K562 (cell line): ENCODE data around the gene LLPH. TPM values are rescaled to one million over a fixed set of nuclear protein-coding genes. Genes with fewer than 3 reads are reported as not detected.

Experiments
- ATAC-seq: fragments of 200-7000 bp; cut with Tn5 transposase; 3 replicates; pipeline ENCODE4 v1.9.1; 2020; ENCODE audit warnings: moderate library complexity
- BruUV-seq: library from RNA; stranded (reverse); fragments of 400-500 nt; replicated peaks from 2 replicates; lab custom pipeline; 2021; lab: Mats Ljungman, UMichigan
- CTCF ChIA-PET: fragments of 300-600 bp; formaldehyde crosslinking; extraction: SDS; loops from one replicate; lab custom pipeline; 2021; ENCODE audit warnings: low intra/inter-chr PET ratio; lab: Yijun Ruan, JAX
- POLR2A ChIA-PET: fragments of 300-600, 350-650 bp; sonication (Branson Sonifier 250); formaldehyde crosslinking; extraction: SDS; loops from one replicate; lab custom pipeline; 2021; ENCODE audit warnings: antibody characterized with exemption, inconsistent platforms; lab: Yijun Ruan, JAX
- DNase-seq, 4 experiments: peaks; one replicate each; pipeline versions ENCODE4 v3.0.0 to v3.0.0-alpha.2; 2011 to 2018; ENCODE audit warnings: low spot score in 3 of 4, mixed read lengths in 3 of 4; ENCODE audit errors: extremely low read depth in 1 of 4
- FAIRE-seq: peaks from 2 replicates; lab custom pipeline; 2011; peaks lifted over from hg19 to GRCh38; lab: Jason Lieb, UNC
- H2AFZ ChIP-seq: 2 replicates; pipeline ENCODE4 v1.6.0; 2011; ENCODE audit warnings: low read depth, low read length, control low read depth, inconsistent platforms
- H3K27ac ChIP-seq: fragments of 200-600 bp; 3 replicates; pipeline ENCODE4 v1.8.0; 2011; ENCODE audit warnings: low read depth, mild to moderate bottlenecking, control low read depth, inconsistent platforms, low read length, moderate library complexity, mixed read lengths; ENCODE audit errors: extremely low read depth
- H3K27me3 ChIP-seq, 2 experiments: fragments of 300-600 bp in 1 of 2; 2 replicates in 1 of 2; 3 replicates in 1 of 2; pipeline versions ENCODE4 v1.6.0 to v1.8.0; 2011; ENCODE audit warnings: inconsistent platforms in 2 of 2, low read length in 2 of 2, mild to moderate bottlenecking in 1 of 2, mixed read lengths in 1 of 2, moderate library complexity in 1 of 2; ENCODE audit not compliant: control insufficient read depth in 2 of 2, insufficient read depth in 2 of 2
- H3K36me3 ChIP-seq: fragments of 300-600 bp; 3 replicates; pipeline ENCODE4 v1.8.0; 2011; ENCODE audit warnings: mild to moderate bottlenecking, low read length, inconsistent platforms; ENCODE audit not compliant: control insufficient read depth, insufficient read depth
- H3K4me1 ChIP-seq, 2 experiments: fragments of 200-600 bp in 1 of 2; replicated peaks in 1 of 2; 2 replicates in 1 of 2; 3 replicates in 1 of 2; pipeline versions ENCODE4 v1.5.1 to v1.8.0; 2011; ENCODE audit warnings: inconsistent platforms in 2 of 2, low read length in 2 of 2, mild to moderate bottlenecking in 1 of 2, mixed read lengths in 1 of 2, moderate library complexity in 1 of 2; ENCODE audit not compliant: control insufficient read depth in 2 of 2, insufficient read depth in 2 of 2
- H3K4me2 ChIP-seq: 2 replicates; pipeline ENCODE4 v1.6.1; 2011; ENCODE audit warnings: low read length, control low read depth, inconsistent platforms, mixed read lengths; ENCODE audit not compliant: insufficient read depth
- H3K4me3 ChIP-seq: fragments of 200-600 bp; sonication (generic), shearing (Covaris generic); 2 replicates; pipeline ENCODE4 v1.5.1; 2016; ENCODE audit warnings: control low read depth, inconsistent platforms
- H3K79me2 ChIP-seq: fragments of 200-600 bp; 3 replicates; pipeline ENCODE4 v1.8.0; 2011; ENCODE audit warnings: low read length, inconsistent platforms; ENCODE audit not compliant: control insufficient read depth, insufficient read depth
- H3K9ac ChIP-seq, 2 experiments: 2 replicates each; pipeline versions ENCODE4 v1.6.0 to v1.6.1; 2011; ENCODE audit warnings: low read depth in 2 of 2, low read length in 2 of 2, control low read depth in 1 of 2, inconsistent platforms in 1 of 2, mild to moderate bottlenecking in 1 of 2, mixed read lengths in 1 of 2; ENCODE audit not compliant: insufficient read depth in 1 of 2
- H3K9me1 ChIP-seq: one replicate; pipeline ENCODE4 v1.6.0; 2011; ENCODE audit warnings: inconsistent platforms, mild to moderate bottlenecking, low read length, moderate library complexity; ENCODE audit not compliant: control insufficient read depth, insufficient read depth
- H3K9me3 ChIP-seq: replicated peaks from 2 replicates; pipeline ENCODE4 v1.5.1; 2011; ENCODE audit warnings: low read depth, low read length, inconsistent platforms; ENCODE audit not compliant: control insufficient read depth, insufficient read depth
- H4K20me1 ChIP-seq: replicated peaks from 2 replicates; pipeline ENCODE4 v1.6.1; 2011; ENCODE audit warnings: low read length, inconsistent platforms, mixed read lengths; ENCODE audit not compliant: control insufficient read depth, insufficient read depth
- CBX8 ChIP-seq: fragments of 200-600 bp; sonication (generic); IDR thresholded peaks from 2 replicates; pipeline ENCODE4 v1.6.1; 2012; ENCODE audit warnings: borderline replicate concordance, mixed run types, low read depth, mild to moderate bottlenecking, moderate library complexity, mixed read lengths, low read length, control low read depth, inconsistent platforms; ENCODE audit not compliant: poor library complexity, severe bottlenecking; ENCODE audit errors: extremely low read depth
- ETS2 ChIP-seq: IDR thresholded peaks from 2 replicates; pipeline ENCODE4 v1.6.1; 2016; ENCODE audit warnings: borderline replicate concordance, missing genetic modification characterization, mild to moderate bottlenecking, moderate library complexity, missing compliant biosample characterization; ENCODE audit not compliant: poor library complexity, severe bottlenecking
- EZH2 ChIP-seq: IDR thresholded peaks from 2 replicates; pipeline ENCODE4 v1.6.1; 2012; ENCODE audit warnings: low read depth, mild to moderate bottlenecking, inconsistent platforms, low read length, borderline replicate concordance
- ILF3 ChIP-seq: fragments of 450-650 bp; IDR thresholded peaks from 2 replicates; pipeline ENCODE4 v1.6.1; 2018; ENCODE audit warnings: antibody characterized with exemption, mild to moderate bottlenecking, moderate library complexity, borderline replicate concordance
- NFYB ChIP-seq: IDR thresholded peaks from 2 replicates; pipeline ENCODE4 v1.6.1; 2011; ENCODE audit warnings: mild to moderate bottlenecking, moderate library complexity; ENCODE audit not compliant: insufficient read length; ENCODE audit errors: extremely low read depth
- RFX5 ChIP-seq: IDR thresholded peaks from 2 replicates; pipeline ENCODE4 v1.6.1; 2011; ENCODE audit warnings: low read depth, mild to moderate bottlenecking, improper control_type of control experiment, low read length
- SAFB2 ChIP-seq: fragments of 200-400 bp; formaldehyde crosslinking; IDR thresholded peaks from 2 replicates; pipeline ENCODE4 v1.6.1; 2018; ENCODE audit warnings: borderline replicate concordance, low read length, low read depth, moderate library complexity; ENCODE audit not compliant: severe bottlenecking
- TCF7 ChIP-seq: sonication (generic); IDR thresholded peaks from 2 replicates; pipeline ENCODE4 v1.6.1; 2016; ENCODE audit warnings: antibody characterized with exemption, borderline replicate concordance
- TEAD1 ChIP-seq, 2 experiments: fragments of 450-650 bp in 1 of 2; sonication (generic) in 1 of 2; formaldehyde crosslinking; IDR thresholded peaks; 2 replicates each; pipeline versions ENCODE4 v1.4.0 to v1.8.0; 2020 to 2022; ENCODE audit warnings: mild to moderate bottlenecking in 2 of 2, missing genetic modification reagents in 1 of 2
- ZNF175 ChIP-seq: fragments of 200-800 bp; sonication (Bioruptor generic); IDR thresholded peaks from 2 replicates; pipeline ENCODE4 v1.6.1; 2016; ENCODE audit warnings: low read depth, mild to moderate bottlenecking, missing genetic modification characterization, missing compliant biosample characterization
- WGBS: fragments of 100-300 bp; shearing (Covaris generic); methylation state at CpG from one replicate; pipeline ENCODE4 v1.1.6; 2016; ENCODE audit warnings: low coverage, mixed read lengths; ENCODE audit not compliant: insufficient coverage; ENCODE audit errors: missing lambda C conversion rate; 5-methylcytosine and 5-hydroxymethylcytosine counted together
- in situ Hi-C: fragments of 300-500 bp; cut with MboI; formaldehyde crosslinking; loops from 4 replicates; pipeline ENCODE4 v1.15.0; 2018; ENCODE audit warnings: inconsistent platforms, mixed read lengths
- intact Hi-C: fragments of 100-400 bp; cut with micrococcal nuclease; formaldehyde crosslinking; loops from 2 replicates; pipeline ENCODE4 v1.14.2; 2022
- polyA plus RNA-seq, 8 experiments: library from polyadenylated mRNA; depleted of rRNA in 4 of 8; stranded (reverse) in 5 of 8; unstranded in 3 of 8; fragments of >200 nt; fragmentation: Nextera tagmentation in 2 of 8; fragmentation: Illumina TruSeq in 1 of 8; extraction: Ambion mirVana in 2 of 8; extraction: Trizol in 1 of 8; gene quantifications; 2 replicates each; pipeline versions ENCODE4 v1.2.1 to v1.2.3, GENCODE V29; 2011 to 2014; ENCODE audit warnings: inconsistent platforms in 1 of 8, missing spikeins in 1 of 8
- total RNA-seq, 7 experiments: library from RNA; depleted of rRNA in 6 of 7; stranded (reverse); fragments of >200 nt in 6 of 7; fragmentation: Illumina TruSeq in 2 of 7; extraction: Trizol in 2 of 7; gene quantifications; 2 replicates each; pipeline versions ENCODE4 v1.2.1 to v1.2.3, GENCODE V29; 2011 to 2021; ENCODE audit warnings: low replicate concordance in 1 of 7
- TF ChIP-seq, protein P1 (sequence below): fragments of 450-650 bp; formaldehyde crosslinking; IDR thresholded peaks from 2 replicates; pipeline ENCODE4 v1.4.0; 2020; ENCODE audit warnings: mild to moderate bottlenecking, moderate library complexity
- TF ChIP-seq, protein P2 (sequence below): fragments of 450-650 bp; IDR thresholded peaks from 2 replicates; pipeline ENCODE4 v1.6.1; 2018; ENCODE audit warnings: mild to moderate bottlenecking, low read depth; ENCODE audit not compliant: partially characterized antibody

Gene LLPH
- total and polyA plus RNA-seq, 9 of the 15 experiments (the other 6 are each of a cell fraction or from before 2014, with no cell fraction given): 19.1 to 87.3 (median 59.6) TPM

DNA sequence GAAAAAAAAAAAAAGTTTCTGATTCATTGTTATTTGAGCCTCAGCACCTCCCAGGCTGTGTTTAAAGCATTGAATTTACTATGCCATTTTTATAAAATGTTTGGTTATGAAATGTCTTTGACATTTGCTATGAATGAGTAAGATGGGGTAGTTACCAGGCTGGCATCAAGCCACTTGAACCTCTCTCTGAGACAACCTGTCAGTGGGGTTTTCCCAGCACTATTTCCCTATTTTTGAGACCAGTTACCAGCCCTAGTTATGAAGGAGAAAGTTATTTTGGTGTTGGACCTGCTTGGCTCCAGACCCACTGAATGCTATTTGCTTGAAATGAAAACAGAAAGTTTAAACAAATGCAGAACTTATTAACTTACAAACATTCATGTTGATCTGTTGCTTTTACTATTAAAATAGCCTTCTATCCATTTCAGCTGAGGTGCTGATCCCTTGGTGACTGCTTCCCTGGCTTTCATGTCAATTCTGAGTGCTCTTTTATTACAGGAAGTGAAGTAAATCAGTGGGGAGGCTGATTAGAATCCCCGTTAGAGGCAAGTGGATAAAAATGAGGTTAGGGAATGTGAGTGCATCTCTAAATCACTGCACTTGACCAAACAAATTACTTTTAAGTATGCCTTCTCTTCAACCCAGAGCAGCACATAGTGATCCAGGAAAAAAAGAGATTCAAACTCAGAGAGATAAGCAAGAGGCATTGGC lies 37.8 kb downstream of the LLPH start:
- no peak overlapping the region for H3K4me2 ChIP-seq
- no peak overlapping the region for H2AFZ ChIP-seq
- POLR2A ChIA-PET: no interaction called here
- H3K79me2 ChIP-seq: no peaks in the 10 kb centered on the region
- H3K36me3 ChIP-seq: no peaks in the 10 kb centered on the region
- ATAC-seq: no peak
- DNase-seq: no peak
- WGBS: 6% methylated on average over 1 of the region's 1 CpG
- no peak overlapping the region for H3K4me3 ChIP-seq
- no peaks in the 10 kb centered on the region for H4K20me1 ChIP-seq
- H3K4me1 ChIP-seq: no peaks in the 10 kb centered on the region
- H3K27ac ChIP-seq: no peak overlapping the region
- H3K9ac ChIP-seq: no peak overlapping the region
- BruUV-seq: no TSS peak
- H3K27me3 ChIP-seq: peaks cover 2 to 8% of the 10 kb centered on the region in 2 experiments; a peak in 1 of 5 replicates
- in situ Hi-C loops (no loop called here), intact Hi-C loops (no loop called here)
- no peaks in the 10 kb centered on the region for H3K9me3 ChIP-seq
- CTCF ChIA-PET: no interaction called here
- no peak for FAIRE-seq
- TF ChIP-seq ILF3: no peak
- no peak for TF ChIP-seq RFX5
- TF ChIP-seq TCF7: no peak
- TF ChIP-seq CBX8: no peak
- TF ChIP-seq ZNF175 (CRISPR knock-in tag): no peak
- TF ChIP-seq EZH2: no peak
- no peak for TF ChIP-seq NFYB
- TF ChIP-seq, protein P1, sequence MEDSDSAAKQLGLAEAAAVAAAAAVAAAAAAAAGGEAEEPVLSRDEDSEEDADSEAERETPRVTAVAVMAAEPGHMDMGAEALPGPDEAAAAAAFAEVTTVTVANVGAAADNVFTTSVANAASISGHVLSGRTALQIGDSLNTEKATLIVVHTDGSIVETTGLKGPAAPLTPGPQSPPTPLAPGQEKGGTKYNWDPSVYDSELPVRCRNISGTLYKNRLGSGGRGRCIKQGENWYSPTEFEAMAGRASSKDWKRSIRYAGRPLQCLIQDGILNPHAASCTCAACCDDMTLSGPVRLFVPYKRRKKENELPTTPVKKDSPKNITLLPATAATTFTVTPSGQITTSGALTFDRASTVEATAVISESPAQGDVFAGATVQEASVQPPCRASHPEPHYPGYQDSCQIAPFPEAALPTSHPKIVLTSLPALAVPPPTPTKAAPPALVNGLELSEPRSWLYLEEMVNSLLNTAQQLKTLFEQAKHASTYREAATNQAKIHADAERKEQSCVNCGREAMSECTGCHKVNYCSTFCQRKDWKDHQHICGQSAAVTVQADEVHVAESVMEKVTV (CRISPR knock-in tag): no peak
- TF ChIP-seq, protein P2, sequence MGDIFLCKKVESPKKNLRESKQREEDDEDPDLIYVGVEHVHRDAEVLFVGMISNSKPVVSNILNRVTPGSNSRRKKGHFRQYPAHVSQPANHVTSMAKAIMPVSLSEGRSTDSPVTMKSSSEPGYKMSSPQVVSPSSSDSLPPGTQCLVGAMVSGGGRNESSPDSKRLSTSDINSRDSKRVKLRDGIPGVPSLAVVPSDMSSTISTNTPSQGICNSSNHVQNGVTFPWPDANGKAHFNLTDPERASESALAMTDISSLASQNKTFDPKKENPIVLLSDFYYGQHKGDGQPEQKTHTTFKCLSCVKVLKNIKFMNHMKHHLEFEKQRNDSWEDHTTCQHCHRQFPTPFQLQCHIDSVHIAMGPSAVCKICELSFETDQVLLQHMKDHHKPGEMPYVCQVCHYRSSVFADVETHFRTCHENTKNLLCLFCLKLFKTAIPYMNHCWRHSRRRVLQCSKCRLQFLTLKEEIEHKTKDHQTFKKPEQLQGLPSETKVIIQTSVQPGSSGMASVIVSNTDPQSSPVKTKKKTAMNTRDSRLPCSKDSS: no peak
- no peak for TF ChIP-seq SAFB2
- no peak for TF ChIP-seq ETS2 (tag)
- no peak for TF ChIP-seq TEAD1 (CRISPR knock-in tag; IDR thresholded peaks at IDR 0.05)
- no peaks in the 10 kb centered on the region for H3K9me1 ChIP-seq
